H1 (cell line): ENCODE results near the gene PAWR. TPM values are rescaled to one million over a fixed set of nuclear protein-coding genes. Genes with fewer than 3 reads are reported as not detected.

Experiments used
- CTCF ChIA-PET: fragments of 300-600 bp; sonication (Branson Sonifier 250); formaldehyde crosslinking; loops from one replicate; lab custom pipeline; 2021; ENCODE audit not compliant: partially characterized antibody; lab: Charles Lee
- POLR2A ChIA-PET: fragments of 300-600 bp; sonication (Branson Sonifier 250); formaldehyde crosslinking; loops from one replicate; lab custom pipeline; 2021; ENCODE audit warnings: inconsistent platforms; ENCODE audit not compliant: partially characterized antibody; lab: Charles Lee
- DNase-seq, 2 experiments: peaks; one replicate each; pipeline versions ENCODE4 v3.0.0 to v3.0.0-alpha.2; 2010 to 2022; ENCODE audit warnings: low spot score in 2 of 2, low read depth in 1 of 2, mixed read lengths in 1 of 2
- FAIRE-seq: peaks from 2 replicates; lab custom pipeline; 2011; peaks lifted over from hg19 to GRCh38; lab: Jason Lieb, UNC
- H2AFZ ChIP-seq: 2 replicates; pipeline ENCODE4 v1.8.1; 2012; ENCODE audit warnings: low read length, inconsistent platforms
- H2AK5ac ChIP-seq: 2 replicates; pipeline ENCODE4 v1.6.1; 2013; ENCODE audit warnings: low read depth, low read length
- H2BK120ac ChIP-seq: replicated peaks from 2 replicates; pipeline ENCODE3; 2013; ENCODE audit warnings: low read depth, low read length, inconsistent platforms
- H2BK12ac ChIP-seq: 2 replicates; pipeline ENCODE4 v1.6.1; 2013; ENCODE audit warnings: low read depth, low read length
- H2BK15ac ChIP-seq: 2 replicates; pipeline ENCODE4 v1.6.1; 2013; ENCODE audit warnings: low read length
- H2BK20ac ChIP-seq: 2 replicates; pipeline ENCODE4 v1.6.1; 2013; ENCODE audit warnings: low read length
- H2BK5ac ChIP-seq: 2 replicates; pipeline ENCODE4 v1.6.1; 2013; ENCODE audit warnings: low read depth, low read length
- H3K14ac ChIP-seq: 2 replicates; pipeline ENCODE4 v1.6.1; 2013; ENCODE audit warnings: inconsistent platforms; ENCODE audit not compliant: insufficient read length
- H3K18ac ChIP-seq: 2 replicates; pipeline ENCODE4 v1.6.1; 2013; ENCODE audit warnings: low read length; ENCODE audit errors: extremely low read depth
- H3K23ac ChIP-seq: 2 replicates; pipeline ENCODE4 v1.6.1; 2013; ENCODE audit warnings: inconsistent platforms; ENCODE audit not compliant: insufficient read length
- H3K23me2 ChIP-seq: 2 replicates; pipeline ENCODE4 v1.6.1; 2013; ENCODE audit warnings: low read depth, low read length
- H3K27ac ChIP-seq: 2 replicates; pipeline ENCODE4 v1.6.1; 2011; ENCODE audit warnings: low read depth, low read length, inconsistent platforms
- H3K27me3 ChIP-seq, 4 experiments: replicated peaks in 1 of 4; 1 replicate in 1 of 4; 2 replicates in 3 of 4; pipeline versions ENCODE4 v1.6.1 to v1.8.1; 2011 to 2013; ENCODE audit warnings: low read length in 3 of 4, mild to moderate bottlenecking in 3 of 4, inconsistent platforms in 2 of 4, mixed read lengths in 2 of 4, moderate library complexity in 1 of 4; ENCODE audit not compliant: control insufficient read depth in 3 of 4, insufficient read depth in 3 of 4; ENCODE audit errors: extremely low read depth in 1 of 4
- H3K36me3 ChIP-seq, 4 experiments: 2 replicates each; pipeline versions ENCODE4 v1.6.1 to v1.8.1; 2011 to 2013; ENCODE audit warnings: mild to moderate bottlenecking in 4 of 4, low read length in 3 of 4, moderate library complexity in 2 of 4, control low read depth in 1 of 4, inconsistent platforms in 1 of 4; ENCODE audit not compliant: insufficient read depth in 4 of 4, control insufficient read depth in 2 of 4
- H3K4ac ChIP-seq: replicated peaks from 2 replicates; pipeline ENCODE3; 2013; ENCODE audit warnings: low read length, low read depth, mixed read lengths, inconsistent platforms; ENCODE audit not compliant: insufficient read length
- H3K4me1 ChIP-seq, 4 experiments: replicated peaks in 1 of 4; 1 replicate in 1 of 4; 2 replicates in 3 of 4; pipeline versions ENCODE4 v1.6.1 to v1.8.1; 2011 to 2013; ENCODE audit warnings: low read length in 3 of 4, inconsistent platforms in 2 of 4, mixed read lengths in 1 of 4; ENCODE audit not compliant: insufficient read depth in 4 of 4, control insufficient read depth in 3 of 4
- H3K4me2 ChIP-seq, 2 experiments: 2 replicates each; pipeline versions ENCODE4 v1.6.1 to v1.8.1; 2011 to 2013; ENCODE audit warnings: low read depth in 2 of 2, low read length in 2 of 2, control low read depth in 1 of 2, inconsistent platforms in 1 of 2, mild to moderate bottlenecking in 1 of 2; ENCODE audit not compliant: insufficient read depth in 1 of 2
- H3K4me3 ChIP-seq, 4 experiments: fragments of 200-600, 300-600 bp in 1 of 4; sonication (generic), shearing (Covaris generic), sonication (Bioruptor Twin) in 1 of 4; 2 replicates each; pipeline versions ENCODE4 v1.5.1 to v1.8.1; 2011 to 2016; ENCODE audit warnings: low read length in 4 of 4, low read depth in 3 of 4, control low read depth in 2 of 4, inconsistent platforms in 2 of 4, mild to moderate bottlenecking in 2 of 4, mixed read lengths in 1 of 4, moderate library complexity in 1 of 4; ENCODE audit not compliant: insufficient read depth in 2 of 4; ENCODE audit errors: extremely low read depth in 1 of 4
- H3K56ac ChIP-seq: replicated peaks from 2 replicates; pipeline ENCODE3; 2013; ENCODE audit warnings: low read depth, mild to moderate bottlenecking, mixed read lengths, low read length, inconsistent platforms; ENCODE audit not compliant: insufficient read length
- H3K79me1 ChIP-seq: 2 replicates; pipeline ENCODE4 v1.6.1; 2013; ENCODE audit warnings: low read depth, low read length, control low read depth
- H3K79me2 ChIP-seq, 2 experiments: 2 replicates each; pipeline versions ENCODE4 v1.6.1 to v1.8.1; 2012 to 2013; ENCODE audit warnings: low read length in 2 of 2, mild to moderate bottlenecking in 2 of 2, inconsistent platforms in 1 of 2; ENCODE audit not compliant: insufficient read depth in 2 of 2, control insufficient read depth in 1 of 2
- H3K9ac ChIP-seq, 4 experiments: replicated peaks in 1 of 4; 1 replicate in 1 of 4; 2 replicates in 3 of 4; pipeline versions ENCODE4 v1.6.1 to v1.8.1; 2011 to 2013; ENCODE audit warnings: low read depth in 3 of 4, low read length in 3 of 4, control low read depth in 2 of 4, mild to moderate bottlenecking in 2 of 4, moderate library complexity in 2 of 4, inconsistent platforms in 1 of 4; ENCODE audit errors: extremely low read depth in 1 of 4
- H3K9me3 ChIP-seq, 2 experiments: 2 replicates each; pipeline versions ENCODE4 v1.6.1 to v1.8.1; 2012 to 2013; ENCODE audit warnings: mild to moderate bottlenecking in 2 of 2, moderate library complexity in 2 of 2, control low read depth in 1 of 2, inconsistent platforms in 1 of 2, low read depth in 1 of 2, low read length in 1 of 2, mixed read lengths in 1 of 2; ENCODE audit not compliant: insufficient read depth in 2 of 2
- H4K20me1 ChIP-seq, 2 experiments: replicated peaks in 1 of 2; 2 replicates each; pipeline versions ENCODE3 to v1.8.1; 2011 to 2013; ENCODE audit warnings: inconsistent platforms in 2 of 2, low read length in 2 of 2, mild to moderate bottlenecking in 1 of 2; ENCODE audit not compliant: insufficient read depth in 2 of 2, control insufficient read depth in 1 of 2
- H4K5ac ChIP-seq: 2 replicates; pipeline ENCODE4 v1.6.1; 2013; ENCODE audit warnings: low read length, low read depth, mixed read lengths, inconsistent platforms; ENCODE audit not compliant: insufficient read length
- H4K8ac ChIP-seq: 2 replicates; pipeline ENCODE4 v1.8.0; 2013; ENCODE audit warnings: mild to moderate bottlenecking, moderate library complexity, low read length, inconsistent platforms; ENCODE audit not compliant: insufficient read depth; ENCODE audit errors: extremely low read depth
- H4K91ac ChIP-seq: replicated peaks from 2 replicates; pipeline ENCODE3; 2013; ENCODE audit warnings: low read length, mixed read lengths, inconsistent platforms; ENCODE audit not compliant: insufficient read length
- ASH2L ChIP-seq: fragments of 200-600, 300-600 bp; sonication (generic); IDR thresholded peaks from one replicate; pipeline ENCODE4 v1.7.1; 2017; ENCODE audit warnings: low read length
- CBX8 ChIP-seq: fragments of 300-800, 300-1000 bp; sonication (generic); IDR thresholded peaks from 2 replicates; pipeline ENCODE4 v1.7.1; 2016; ENCODE audit warnings: low read depth, low read length, borderline replicate concordance
- RFX5 ChIP-seq: IDR thresholded peaks from 2 replicates; pipeline ENCODE4 v1.6.1; 2011; ENCODE audit warnings: low read depth, low read length, improper control_type of control experiment, borderline replicate concordance
- SIRT6 ChIP-seq: IDR thresholded peaks from one replicate; pipeline ENCODE4 v1.7.1; 2012; ENCODE audit warnings: low read length, inconsistent platforms
- WGBS, 2 experiments: shearing (Covaris generic) in 1 of 2; methylation state at CpG; one replicate each; pipeline versions ENCODE4 v1.1.6 to v1.1.7; 2013 to 2015; ENCODE audit warnings: low lambda C conversion rate in 2 of 2, mixed read lengths in 2 of 2, inconsistent platforms in 1 of 2, low coverage in 1 of 2, missing lambda C conversion rate in 1 of 2; ENCODE audit not compliant: insufficient replicate concordance in 2 of 2, insufficient coverage in 1 of 2, insufficient read length in 1 of 2; ENCODE audit errors: extremely low coverage in 1 of 2, missing lambda C conversion rate in 1 of 2; 5-methylcytosine and 5-hydroxymethylcytosine counted together
- polyA plus RNA-seq, 7 experiments: library from polyadenylated mRNA; depleted of rRNA in 3 of 7; stranded (reverse) in 5 of 7; unstranded in 2 of 7; fragments of >200 nt in 5 of 7; fragments of 200-250 nt in 2 of 7; gene quantifications; 1 replicate in 5 of 7; 2 replicates in 1 of 7; 4 replicates in 1 of 7; pipeline versions ENCODE4 v1.2.1 to v1.2.3, GENCODE V29; 2011 to 2013; ENCODE audit warnings: missing spikeins in 2 of 7, mixed read lengths in 2 of 7
- total RNA-seq: library from RNA; stranded (reverse); fragmentation: NEBNext Ultra II Directional; extraction: Animal tissue kit (Norgen Biotek cat#: 25700); gene quantifications from 2 replicates; pipeline ENCODE4 v1.2.1, GENCODE V29; 2021

Gene PAWR
- total and polyA plus RNA-seq, 2 of the 8 experiments (the other 6 are each of a cell fraction or from before 2014, with no cell fraction given): 28.3 to 327 TPM

DNA sequence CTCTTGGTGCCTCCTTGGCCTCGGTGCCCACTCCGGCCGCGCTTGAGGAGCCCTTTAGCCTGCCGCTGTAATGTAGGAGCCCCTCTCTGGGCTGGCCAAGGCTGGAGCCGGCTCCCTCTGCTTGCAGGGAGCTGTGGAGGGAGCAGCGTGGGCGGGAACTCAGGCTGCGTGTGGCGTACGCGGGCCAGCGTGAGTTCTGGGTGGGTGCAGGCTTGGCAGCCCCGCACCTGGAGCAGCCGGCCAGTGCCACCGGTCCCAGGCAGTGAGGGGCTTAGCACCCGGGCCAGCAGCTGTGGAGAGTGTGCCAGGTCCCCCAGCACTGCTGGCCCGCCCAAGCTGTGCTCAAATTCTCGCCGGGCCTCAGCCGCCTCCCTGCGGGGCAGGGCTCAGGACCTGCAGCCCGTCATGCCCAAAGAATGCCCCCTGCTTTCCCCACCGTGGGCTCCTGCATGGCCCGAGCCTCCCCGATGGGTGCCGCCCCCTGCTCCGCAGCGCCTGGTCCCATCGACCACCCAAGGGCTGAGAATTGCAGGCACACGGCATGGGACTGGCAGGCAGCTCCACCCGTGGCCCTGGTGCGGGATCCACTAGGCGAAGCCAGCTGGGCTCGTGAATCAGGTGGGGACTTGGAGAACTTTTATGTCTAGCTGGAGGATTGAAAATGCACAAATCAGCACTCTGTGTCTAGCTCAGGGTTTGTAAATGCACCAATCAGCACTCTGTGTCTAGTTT lies 129.2 kb downstream of the PAWR start:
- H3K23me2 ChIP-seq: no peaks in the 10 kb centered on the region
- POLR2A ChIA-PET: interaction anchor here (1.0 to 2.3 kb wide), 5 partner anchors 9 to 150 kb away, joined by 3 to 11 read pairs (median 3); no protein-coding TSS in a partner anchor
- H4K91ac ChIP-seq: no peak overlapping the region
- H2AK5ac ChIP-seq: no peak overlapping the region
- CTCF ChIA-PET: interaction anchor here (0.7 to 1.1 kb wide), 2 partner anchors 14 to 142 kb away, joined by 4 to 6 read pairs; no protein-coding TSS in a partner anchor
- no peak for TF ChIP-seq ASH2L
- TF ChIP-seq SIRT6: no peak
- TF ChIP-seq RFX5: no peak
- no peak for TF ChIP-seq CBX8
- no peaks in the 10 kb centered on the region for H4K20me1 ChIP-seq
- H3K4me1 ChIP-seq: peaks cover 0 to 8% (median 2%) of the 10 kb centered on the region in 4 experiments; a peak in 3 of 7 replicates
- H3K79me2 ChIP-seq: 0 out of 4 replicates have a peak, but pooled peaks cover 0 to 2% of the 10 kb centered on the region in 2 experiments
- no peak overlapping the region for H3K27ac ChIP-seq
- no peak overlapping the region for H2AFZ ChIP-seq
- WGBS, 2 experiments: 96% methylated on average over 31 of the region's 35 CpGs; no CpG with 5 or more reads in 1 of the 2 experiments
- H3K36me3 ChIP-seq: peaks cover 5 to 61% (median 34%) of the 10 kb centered on the region in 4 experiments; a peak in 7 of 8 replicates
- FAIRE-seq (no peak), DNase-seq (no peak)
- no peak overlapping the region; the same call in 1 of the 2 replicates for H4K8ac ChIP-seq
- no peak overlapping the region for H2BK20ac ChIP-seq
- no peak overlapping the region for H3K9ac ChIP-seq
- peaks cover 28 to 41% of the 10 kb centered on the region in 2 experiments for H3K9me3 ChIP-seq
- H3K27me3 ChIP-seq: no peaks in the 10 kb centered on the region
- no peak overlapping the region for H3K56ac ChIP-seq
- no peak overlapping the region for H2BK120ac ChIP-seq
- no peak overlapping the region for H2BK15ac ChIP-seq
- no peak overlapping the region for H2BK12ac ChIP-seq
- no peak overlapping the region for H2BK5ac ChIP-seq
- no peak overlapping the region for H4K5ac ChIP-seq
- no peaks in the 10 kb centered on the region for H3K79me1 ChIP-seq
- no peak overlapping the region for H3K4me3 ChIP-seq
- H3K23ac ChIP-seq: no peak overlapping the region
- no peak overlapping the region for H3K4me2 ChIP-seq
- H3K14ac ChIP-seq: no peak overlapping the region
- no peak overlapping the region for H3K18ac ChIP-seq
- H3K4ac ChIP-seq: no peak overlapping the region
